Karpas-422 (cell line): ENCODE results near the gene HOMER2. TPM values are rescaled to one million over a fixed set of nuclear protein-coding genes. Genes with fewer than 3 reads are reported as not detected.

Source experiments
- DNase-seq: peaks from one replicate; pipeline ENCODE4 v3.0.0-alpha.2; 2015
- H2AFZ ChIP-seq: fragments of 200-600 bp; sonication (generic); 2 replicates; pipeline ENCODE4 v1.6.1; 2014; ENCODE audit warnings: antibody characterized with exemption, low read length, mixed read lengths
- H3K27ac ChIP-seq: fragments of 200-600 bp; sonication (generic); 2 replicates; pipeline ENCODE4 v1.5.1; 2014; ENCODE audit warnings: mild to moderate bottlenecking, low read length, moderate library complexity
- H3K27me3 ChIP-seq: fragments of 200-600 bp; sonication (generic); 2 replicates; pipeline ENCODE4 v1.6.1; 2014; ENCODE audit warnings: low read length, mixed read lengths
- H3K36me3 ChIP-seq: fragments of 200-600 bp; sonication (generic); 2 replicates; pipeline ENCODE4 v1.6.1; 2014; ENCODE audit warnings: low read length, mixed read lengths; ENCODE audit not compliant: insufficient read depth
- H3K4me1 ChIP-seq: fragments of 200-600 bp; sonication (generic); 2 replicates; pipeline ENCODE4 v1.6.1; 2014; ENCODE audit warnings: mild to moderate bottlenecking, low read length, mixed read lengths
- H3K4me2 ChIP-seq: fragments of 200-600 bp; sonication (generic); 2 replicates; pipeline ENCODE4 v1.6.1; 2014; ENCODE audit warnings: low read length, low read depth, mild to moderate bottlenecking; ENCODE audit not compliant: poor library complexity, severe bottlenecking
- H3K4me3 ChIP-seq: fragments of 200-600 bp; sonication (generic); 2 replicates; pipeline ENCODE4 v1.5.1; 2014; ENCODE audit warnings: mild to moderate bottlenecking, antibody characterized with exemption, low read length, mixed read lengths
- H3K79me2 ChIP-seq: fragments of 200-600 bp; sonication (generic); 2 replicates; pipeline ENCODE4 v1.6.1; 2014; ENCODE audit warnings: mild to moderate bottlenecking, low read length, mixed read lengths
- H3K9ac ChIP-seq: fragments of 200-600 bp; sonication (generic); 2 replicates; pipeline ENCODE4 v1.6.0; 2014; ENCODE audit warnings: low read length
- H3K9me2 ChIP-seq: fragments of 200-600 bp; sonication (generic), shearing (Covaris generic); replicated peaks from 2 replicates; pipeline ENCODE4 v1.6.0; 2014; ENCODE audit warnings: mild to moderate bottlenecking, low read length, moderate library complexity; ENCODE audit not compliant: insufficient read depth
- H3K9me3 ChIP-seq: fragments of 300-700, 200-600 bp; sonication (generic); 2 replicates; pipeline ENCODE4 v1.6.1; 2014; ENCODE audit warnings: low read length, mixed read lengths
- H4K20me1 ChIP-seq: fragments of 200-600 bp; sonication (generic); 2 replicates; pipeline ENCODE4 v1.6.1; 2014; ENCODE audit warnings: mild to moderate bottlenecking, antibody characterized with exemption, low read length, low read depth; ENCODE audit not compliant: insufficient read depth
- total RNA-seq: library from RNA; depleted of rRNA; stranded (reverse); fragments of >200 nt; shearing (Covaris generic); gene quantifications from 2 replicates; pipeline ENCODE4 v1.2.3, GENCODE V29; 2014; ENCODE audit warnings: low replicate concordance

Gene HOMER2
- total RNA-seq, 1 experiment from 2014 or later = 30.4 TPM

DNA sequence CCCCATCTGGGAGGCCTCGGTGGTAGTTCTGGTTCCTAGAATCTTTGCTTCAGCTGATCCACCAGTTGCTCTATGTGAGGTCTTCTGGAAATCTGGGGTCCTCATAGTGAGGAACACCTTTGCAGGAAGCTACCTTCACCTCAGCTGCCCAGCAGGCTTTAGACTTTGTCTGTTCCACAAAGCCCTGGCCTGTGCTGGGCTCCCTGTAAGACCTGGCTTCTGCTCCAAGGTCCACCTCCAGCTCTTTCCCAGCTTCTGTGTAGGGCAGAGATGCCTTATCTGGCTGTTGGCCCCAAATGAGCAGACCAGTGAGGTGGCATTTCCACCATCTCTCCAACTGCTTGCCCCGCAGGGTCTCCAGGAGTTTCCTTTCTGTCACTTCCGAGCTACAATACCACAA is 8.2 kb upstream of the HOMER2 start:
- no peak overlapping the region for H3K4me3 ChIP-seq
- H3K27me3 ChIP-seq = no peaks in the 10 kb centered on the region
- H3K27ac ChIP-seq = no peak overlapping the region
- H3K36me3 ChIP-seq = no peaks in the 10 kb centered on the region
- H2AFZ ChIP-seq = no peak overlapping the region
- no peaks in the 10 kb centered on the region for H3K9me3 ChIP-seq
- H3K79me2 ChIP-seq = no peaks in the 10 kb centered on the region
- DNase-seq = no peak
- no peak overlapping the region for H3K4me2 ChIP-seq
- H3K9ac ChIP-seq = no peak overlapping the region
- H3K9me2 ChIP-seq = no peaks in the 10 kb centered on the region
- peaks cover 9% of the 10 kb centered on the region for H3K4me1 ChIP-seq
- no peaks in the 10 kb centered on the region for H4K20me1 ChIP-seq

DNA sequence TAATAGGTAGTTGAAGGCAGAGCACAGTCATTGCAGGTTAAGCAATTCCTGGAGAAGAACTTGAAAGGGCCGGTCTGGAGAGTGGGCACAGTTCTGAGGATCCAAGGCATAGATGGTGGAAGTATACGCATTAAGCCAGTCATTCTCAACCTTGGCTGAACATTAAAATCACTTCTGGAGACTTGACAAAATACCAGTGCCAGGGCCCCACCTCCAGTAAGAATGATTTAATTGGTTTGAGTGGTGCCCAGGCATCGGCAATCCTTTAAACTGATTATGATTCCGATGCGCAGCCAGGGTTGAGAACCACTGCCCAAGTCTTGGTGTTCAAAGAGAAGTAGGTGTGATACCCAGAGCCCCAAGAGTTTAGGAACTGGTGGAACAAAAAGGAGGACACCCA is 6.9 kb upstream of the HOMER2 start:
- Histone ChIP-seq H3K4me2 (no peak overlapping the region), H3K9me2 (no peaks in the 10 kb centered on the region), H3K9ac (no peak overlapping the region), H3K27me3 (no peaks in the 10 kb centered on the region), H3K36me3 (no peaks in the 10 kb centered on the region), H3K4me1 (peaks cover 10% of the 10 kb centered on the region), H4K20me1 (no peaks in the 10 kb centered on the region), H3K27ac (no peak overlapping the region), H2AFZ (no peak overlapping the region), H3K79me2 (no peaks in the 10 kb centered on the region), H3K9me3 (no peaks in the 10 kb centered on the region), H3K4me3 (no peak overlapping the region)
- no peak for DNase-seq

DNA sequence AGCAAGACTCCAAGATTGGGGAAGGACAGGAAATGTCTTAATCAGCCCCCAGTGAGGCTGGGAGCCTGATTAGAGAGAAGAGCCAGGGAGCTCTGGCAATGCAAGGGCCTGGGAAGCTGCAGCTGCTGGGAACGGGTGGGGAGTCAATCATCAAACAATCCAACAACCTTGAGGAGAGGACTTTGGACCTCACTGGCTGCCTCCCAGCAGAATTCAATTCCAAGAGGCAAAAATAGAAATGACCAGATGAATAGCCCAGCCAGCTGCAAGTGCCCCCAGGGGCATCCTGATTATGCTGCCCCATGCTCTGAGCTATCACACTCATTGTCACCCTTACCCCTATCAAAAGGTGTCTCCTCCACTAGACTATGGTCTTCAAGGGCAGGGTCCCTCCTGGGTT is 6.1 kb upstream of the HOMER2 start:
- Histone ChIP-seq H3K9ac (no peak overlapping the region), H3K4me1 (peaks cover 10% of the 10 kb centered on the region), H3K36me3 (no peaks in the 10 kb centered on the region), H3K4me3 (no peak overlapping the region), H4K20me1 (no peaks in the 10 kb centered on the region), H3K4me2 (no peak overlapping the region), H3K79me2 (no peaks in the 10 kb centered on the region), H3K9me3 (no peaks in the 10 kb centered on the region), H3K27ac (no peak overlapping the region), H2AFZ (no peak overlapping the region), H3K9me2 (no peaks in the 10 kb centered on the region), H3K27me3 (no peaks in the 10 kb centered on the region)
- no peak for DNase-seq

DNA sequence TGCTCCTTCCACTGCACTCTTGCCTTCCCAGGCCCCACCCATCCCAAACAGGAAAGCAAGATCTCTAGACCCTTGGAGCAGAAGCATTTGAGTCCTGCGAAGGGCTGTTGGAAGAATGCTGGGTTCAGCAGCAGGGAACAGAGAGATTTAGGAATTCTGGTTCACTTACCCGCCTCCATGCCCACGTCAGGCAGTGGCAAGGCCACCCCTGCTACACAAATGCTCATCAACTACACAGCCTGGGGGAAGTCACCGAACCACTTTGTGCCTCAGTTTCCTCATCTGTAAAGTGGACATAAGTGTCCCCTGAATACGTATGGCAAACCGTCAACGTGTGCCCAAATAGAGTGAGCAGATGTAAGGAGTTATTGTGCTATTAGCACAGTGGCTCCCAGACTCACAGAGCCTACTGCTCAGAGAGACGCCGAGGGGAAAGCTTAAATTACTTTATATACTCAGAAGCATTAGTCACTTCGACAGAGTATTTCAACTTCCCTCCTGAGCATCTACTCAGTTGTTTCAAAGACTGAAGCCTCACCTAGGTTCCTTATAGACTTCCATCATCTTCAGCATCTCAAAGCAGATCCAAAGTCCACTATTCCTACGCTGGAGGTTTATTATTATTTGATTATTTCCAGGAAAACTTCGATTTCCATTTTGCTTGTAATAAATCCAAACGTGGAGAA is 905 bp downstream of the HOMER2 start:
- no peak overlapping the region for H3K4me3 ChIP-seq
- no peak overlapping the region for H3K4me2 ChIP-seq
- no peak overlapping the region for H3K27ac ChIP-seq

DNA sequence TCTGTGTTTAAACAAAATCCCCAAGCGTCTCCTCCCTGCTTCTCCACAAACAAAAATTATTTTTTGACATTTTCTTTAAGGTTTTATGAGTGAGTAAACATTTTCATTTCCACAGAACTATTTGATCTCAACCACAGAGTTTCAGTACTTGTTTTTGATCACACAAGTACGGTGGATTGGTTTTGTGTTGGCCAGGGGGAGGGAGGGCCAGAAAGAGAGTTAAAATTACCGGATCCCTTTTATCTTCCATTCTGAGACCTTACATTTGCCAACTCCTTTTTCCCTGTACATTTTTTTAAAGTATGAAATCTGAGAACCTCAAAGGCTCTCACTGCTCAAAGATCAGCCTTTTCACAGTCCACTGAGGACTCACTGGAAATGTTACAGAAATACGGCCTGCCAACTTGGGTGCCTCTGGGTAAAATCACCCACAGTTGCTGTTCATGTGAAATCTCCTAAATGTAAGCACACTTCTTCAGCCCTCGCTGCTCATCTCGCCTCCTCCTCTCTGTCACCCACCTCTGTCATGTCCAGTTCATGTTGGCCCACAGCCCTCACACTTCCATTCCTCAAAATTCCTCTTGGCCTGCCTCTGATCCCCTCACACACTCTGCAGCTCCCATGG is 1.7 kb downstream of the HOMER2 start:
- no peaks in the 10 kb centered on the region for H3K9me2 ChIP-seq
- no peaks in the 10 kb centered on the region for H4K20me1 ChIP-seq
- DNase-seq = no peak
- no peak overlapping the region for H3K4me2 ChIP-seq
- no peak overlapping the region for H3K4me3 ChIP-seq
- no peaks in the 10 kb centered on the region for H3K9me3 ChIP-seq
- no peak overlapping the region for H2AFZ ChIP-seq
- H3K4me1 ChIP-seq = peaks cover 2% of the 10 kb centered on the region
- no peak overlapping the region for H3K27ac ChIP-seq
- H3K36me3 ChIP-seq = no peaks in the 10 kb centered on the region
- no peaks in the 10 kb centered on the region for H3K27me3 ChIP-seq
- H3K9ac ChIP-seq = no peak overlapping the region
- no peaks in the 10 kb centered on the region for H3K79me2 ChIP-seq

More for the DNA sequence above, 905 bp downstream of the HOMER2 start:
- no peak for DNase-seq
- Histone ChIP-seq H4K20me1 (no peaks in the 10 kb centered on the region), H3K36me3 (no peaks in the 10 kb centered on the region), H3K27me3 (no peaks in the 10 kb centered on the region), H3K9me2 (no peaks in the 10 kb centered on the region), H2AFZ (no peak overlapping the region), H3K4me1 (peaks cover 9% of the 10 kb centered on the region), H3K9me3 (no peaks in the 10 kb centered on the region), H3K9ac (no peak overlapping the region), H3K79me2 (no peaks in the 10 kb centered on the region)

DNA sequence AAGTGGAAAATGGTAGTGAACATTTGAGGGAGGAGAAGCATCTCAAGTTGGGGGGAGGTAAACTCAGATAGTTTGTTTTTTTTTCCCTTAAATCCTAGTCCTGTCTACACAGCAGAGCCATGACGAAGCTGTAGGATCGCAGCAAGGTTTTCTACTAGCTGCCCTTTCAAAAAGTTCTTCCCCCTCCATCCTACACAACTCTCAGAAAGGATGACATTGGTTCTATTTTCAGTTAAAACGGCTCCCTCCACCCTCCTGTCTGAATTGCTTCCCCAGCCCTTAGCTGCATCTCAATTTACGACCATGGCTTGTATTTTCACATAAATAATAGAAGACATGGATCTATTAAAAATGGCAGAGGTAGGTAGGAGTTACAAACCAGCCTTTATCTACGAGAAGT is 2.2 kb downstream of the HOMER2 start:
- Histone ChIP-seq H3K9me3 (no peaks in the 10 kb centered on the region), H3K4me1 (no peaks in the 10 kb centered on the region), H3K27me3 (no peaks in the 10 kb centered on the region), H3K79me2 (no peaks in the 10 kb centered on the region), H3K9ac (no peak overlapping the region), H3K9me2 (no peaks in the 10 kb centered on the region), H4K20me1 (no peaks in the 10 kb centered on the region), H2AFZ (no peak overlapping the region), H3K4me2 (no peak overlapping the region), H3K27ac (no peak overlapping the region), H3K4me3 (no peak overlapping the region), H3K36me3 (no peaks in the 10 kb centered on the region)
- DNase-seq = no peak

DNA sequence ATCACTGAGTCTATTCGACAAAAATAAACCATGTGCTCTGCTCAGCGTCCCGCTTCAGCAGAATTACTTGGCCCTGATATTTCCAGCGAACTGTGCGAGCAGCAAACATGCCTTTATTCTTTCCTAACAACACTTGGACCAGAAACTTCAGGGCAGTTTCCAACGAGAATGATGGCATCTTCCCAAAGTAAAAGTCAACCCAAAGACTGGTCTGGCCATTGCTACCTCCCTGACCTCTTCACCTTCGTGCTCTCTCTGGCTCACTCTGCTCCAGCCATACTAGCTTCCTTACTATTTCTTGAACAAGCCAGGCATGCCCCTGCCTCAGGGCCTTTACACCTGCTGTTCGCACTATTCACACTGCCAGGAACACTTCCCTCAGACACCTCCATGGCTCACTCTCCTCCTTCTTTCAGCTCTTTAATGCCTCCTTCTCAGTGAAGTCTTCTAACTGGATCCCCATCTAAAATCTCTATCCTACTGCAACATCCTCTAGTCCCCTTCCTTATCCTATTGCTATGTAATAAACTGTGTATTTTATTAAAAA is 6.3 kb downstream of the HOMER2 start:
- Histone ChIP-seq H3K4me2 (no peak overlapping the region), H3K27me3 (no peaks in the 10 kb centered on the region), H3K9me2 (no peaks in the 10 kb centered on the region), H3K9ac (no peak overlapping the region), H3K4me3 (no peak overlapping the region), H2AFZ (no peak overlapping the region), H4K20me1 (no peaks in the 10 kb centered on the region), H3K36me3 (no peaks in the 10 kb centered on the region), H3K79me2 (no peaks in the 10 kb centered on the region), H3K27ac (no peak overlapping the region), H3K9me3 (no peaks in the 10 kb centered on the region), H3K4me1 (peaks cover 5% of the 10 kb centered on the region)
- DNase-seq = no peak

DNA sequence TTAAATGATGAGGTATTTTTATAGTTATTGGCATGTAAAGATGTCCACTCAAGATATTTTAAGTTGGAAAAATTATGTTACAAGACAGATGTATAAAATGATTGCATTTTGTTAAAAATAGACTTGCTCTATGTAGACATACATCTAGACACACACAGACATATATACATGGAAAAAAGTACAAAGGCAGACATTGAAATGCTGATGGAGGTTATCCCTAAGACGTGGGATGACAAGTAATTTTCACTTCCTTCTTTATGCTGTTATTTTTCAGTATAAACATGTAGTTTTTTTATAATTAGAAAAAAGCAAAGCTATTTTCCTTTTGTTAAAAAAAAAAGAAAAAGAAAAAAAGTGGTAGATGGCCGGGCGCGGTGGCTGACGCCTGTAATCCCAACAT is 7.2 kb downstream of the HOMER2 start:
- Histone ChIP-seq H3K9me3 (no peaks in the 10 kb centered on the region), H3K36me3 (no peaks in the 10 kb centered on the region), H3K27me3 (no peaks in the 10 kb centered on the region), H3K27ac (no peak overlapping the region), H3K9ac (no peak overlapping the region), H3K79me2 (no peaks in the 10 kb centered on the region), H4K20me1 (no peaks in the 10 kb centered on the region), H3K4me3 (no peak overlapping the region), H3K9me2 (no peaks in the 10 kb centered on the region), H3K4me2 (no peak overlapping the region), H3K4me1 (peaks cover 5% of the 10 kb centered on the region), H2AFZ (no peak overlapping the region)
- DNase-seq = no peak
